Measurements from ENCODE around the gene NFATC3.

DNA sequence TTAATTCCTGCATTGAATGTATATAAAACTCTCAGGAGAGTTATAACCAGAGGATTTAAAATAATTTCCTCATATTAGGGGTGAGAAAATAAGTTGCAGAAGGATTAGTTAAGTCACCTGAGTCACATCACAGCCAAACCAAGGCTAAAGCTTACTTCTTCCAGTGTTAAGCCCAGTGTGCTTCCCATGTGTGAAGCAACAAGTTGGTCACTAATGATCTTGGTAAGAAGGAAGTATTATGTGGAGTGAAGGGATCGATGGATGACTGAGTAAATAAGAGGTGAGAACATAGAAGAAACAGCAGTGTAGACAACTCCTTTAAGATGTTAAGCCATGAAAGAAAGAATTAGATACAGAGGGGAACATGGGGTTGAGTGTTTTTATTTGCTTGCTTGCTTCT lies 130.1 kb downstream of the NFATC3 start:
- TF ChIP-seq, protein P1, sequence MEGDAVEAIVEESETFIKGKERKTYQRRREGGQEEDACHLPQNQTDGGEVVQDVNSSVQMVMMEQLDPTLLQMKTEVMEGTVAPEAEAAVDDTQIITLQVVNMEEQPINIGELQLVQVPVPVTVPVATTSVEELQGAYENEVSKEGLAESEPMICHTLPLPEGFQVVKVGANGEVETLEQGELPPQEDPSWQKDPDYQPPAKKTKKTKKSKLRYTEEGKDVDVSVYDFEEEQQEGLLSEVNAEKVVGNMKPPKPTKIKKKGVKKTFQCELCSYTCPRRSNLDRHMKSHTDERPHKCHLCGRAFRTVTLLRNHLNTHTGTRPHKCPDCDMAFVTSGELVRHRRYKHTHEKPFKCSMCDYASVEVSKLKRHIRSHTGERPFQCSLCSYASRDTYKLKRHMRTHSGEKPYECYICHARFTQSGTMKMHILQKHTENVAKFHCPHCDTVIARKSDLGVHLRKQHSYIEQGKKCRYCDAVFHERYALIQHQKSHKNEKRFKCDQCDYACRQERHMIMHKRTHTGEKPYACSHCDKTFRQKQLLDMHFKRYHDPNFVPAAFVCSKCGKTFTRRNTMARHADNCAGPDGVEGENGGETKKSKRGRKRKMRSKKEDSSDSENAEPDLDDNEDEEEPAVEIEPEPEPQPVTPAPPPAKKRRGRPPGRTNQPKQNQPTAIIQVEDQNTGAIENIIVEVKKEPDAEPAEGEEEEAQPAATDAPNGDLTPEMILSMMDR (conservative IDR thresholded peaks at IDR 0.05) = no peak
- TF ChIP-seq EZH2 (IDR thresholded peaks at IDR 0.05; ENCODE audit: low read depth) = no peak

Measured in PC-9 (cell line).